Esophagus muscularis mucosa (tissue), 4 donors: Measurements from ENCODE around the gene NPTN.

Source experiments
- EP300 ChIP-seq: sonication (generic); formaldehyde crosslinking; IDR thresholded peaks from one replicate; pipeline ENCODE4 v1.6.1; 2017; ENCODE audit warnings: antibody characterized with exemption
- POLR2A ChIP-seq: fragments of 450-650 bp; IDR thresholded peaks from one replicate; pipeline ENCODE4 v1.6.1; 2017; ENCODE audit warnings: antibody characterized with exemption, moderate library complexity, mild to moderate bottlenecking, low read depth
- POLR2AphosphoS5 ChIP-seq, 2 donors: sonication (generic); formaldehyde crosslinking; IDR thresholded peaks; one replicate each; pipeline ENCODE4 v1.6.1; 2017; ENCODE audit warnings: antibody characterized with exemption in 2 of 2
- TF ChIP-seq, protein P1 (sequence below), 3 experiments: fragments of 200-600 bp in 2 of 3; fragments of 450-650 bp in 1 of 3; sonication (generic) in 2 of 3; IDR thresholded peaks; one replicate each; pipeline ENCODE4 v1.5.1; 2017 to 2019; ENCODE audit warnings: antibody characterized with exemption in 3 of 3, mild to moderate bottlenecking in 2 of 3, moderate library complexity in 1 of 3

DNA sequence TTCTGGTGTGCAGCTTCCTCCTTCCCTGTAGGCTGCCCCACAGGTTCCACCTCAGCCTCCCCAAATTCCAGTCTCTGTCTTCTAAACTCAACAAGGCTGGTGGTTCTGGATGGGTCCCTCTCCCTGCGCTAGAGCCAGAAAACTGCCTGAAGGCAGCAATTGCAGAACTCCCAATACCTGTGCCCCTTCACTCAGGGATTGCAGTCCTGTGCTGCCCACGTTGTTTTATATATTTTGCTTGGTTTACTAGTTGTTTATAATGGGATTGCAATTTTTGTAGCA lies 14.8 kb upstream of the NPTN start:
- TF ChIP-seq, protein P1, sequence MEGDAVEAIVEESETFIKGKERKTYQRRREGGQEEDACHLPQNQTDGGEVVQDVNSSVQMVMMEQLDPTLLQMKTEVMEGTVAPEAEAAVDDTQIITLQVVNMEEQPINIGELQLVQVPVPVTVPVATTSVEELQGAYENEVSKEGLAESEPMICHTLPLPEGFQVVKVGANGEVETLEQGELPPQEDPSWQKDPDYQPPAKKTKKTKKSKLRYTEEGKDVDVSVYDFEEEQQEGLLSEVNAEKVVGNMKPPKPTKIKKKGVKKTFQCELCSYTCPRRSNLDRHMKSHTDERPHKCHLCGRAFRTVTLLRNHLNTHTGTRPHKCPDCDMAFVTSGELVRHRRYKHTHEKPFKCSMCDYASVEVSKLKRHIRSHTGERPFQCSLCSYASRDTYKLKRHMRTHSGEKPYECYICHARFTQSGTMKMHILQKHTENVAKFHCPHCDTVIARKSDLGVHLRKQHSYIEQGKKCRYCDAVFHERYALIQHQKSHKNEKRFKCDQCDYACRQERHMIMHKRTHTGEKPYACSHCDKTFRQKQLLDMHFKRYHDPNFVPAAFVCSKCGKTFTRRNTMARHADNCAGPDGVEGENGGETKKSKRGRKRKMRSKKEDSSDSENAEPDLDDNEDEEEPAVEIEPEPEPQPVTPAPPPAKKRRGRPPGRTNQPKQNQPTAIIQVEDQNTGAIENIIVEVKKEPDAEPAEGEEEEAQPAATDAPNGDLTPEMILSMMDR (IDR thresholded peaks at IDR 0.05) = no peak
- TF ChIP-seq POLR2AphosphoS5 (IDR thresholded peaks at IDR 0.05) (no peak), POLR2A (no peak), EP300 (no peak)
